NB4 (cell line): Measurements from ENCODE around the gene UNC5A.

ENCODE experiments used
- DNase-seq: peaks from one replicate; pipeline ENCODE4 v3.0.0; 2010; ENCODE audit warnings: low read depth
- H3K4me3 ChIP-seq: one replicate; pipeline ENCODE4 v1.5.1; 2011; ENCODE audit warnings: mild to moderate bottlenecking, low read depth, low read length, moderate library complexity
- CTCF ChIP-seq: IDR thresholded peaks from one replicate; pipeline ENCODE4 v1.5.1; 2012; ENCODE audit warnings: low read depth, low read length
- MAX ChIP-seq: IDR thresholded peaks from 2 replicates; pipeline ENCODE4 v1.6.1; 2011; ENCODE audit warnings: low read depth, low read length
- MYC ChIP-seq: IDR thresholded peaks from 2 replicates; pipeline ENCODE4 v1.6.1; 2011; ENCODE audit warnings: low read depth, low read length
- POLR2A ChIP-seq: IDR thresholded peaks from 2 replicates; pipeline ENCODE4 v1.6.1; 2011; ENCODE audit warnings: mild to moderate bottlenecking; ENCODE audit not compliant: insufficient read length; ENCODE audit errors: extremely low read depth

UNC5A gene

GRCh38 chr5:176798086-176798876, 12.1 kb upstream of the UNC5A start:
- H3K4me3 ChIP-seq, result no peak overlapping the region
- no peak for DNase-seq
- TF ChIP-seq MYC, result no peak
- TF ChIP-seq MAX, result no peak
- no peak for TF ChIP-seq CTCF
- TF ChIP-seq POLR2A, result no peak

- no peak overlapping the region for H3K4me3 ChIP-seq
- no peak for TF ChIP-seq MAX
- no peak for TF ChIP-seq POLR2A
- TF ChIP-seq CTCF, result no peak
- TF ChIP-seq MYC, result no peak
- no peak for DNase-seq
Observed at GRCh38 chr5:176798949-176799348, 11.4 kb upstream of the UNC5A start.

GRCh38 chr5:176799488-176799887, 10.9 kb upstream of the UNC5A start:
- DNase-seq, result no peak
- TF ChIP-seq MAX (no peak), CTCF (no peak), POLR2A (no peak), MYC (no peak)
- no peak overlapping the region for H3K4me3 ChIP-seq

- DNase-seq, result no peak
- H3K4me3 ChIP-seq, result no peak overlapping the region
- TF ChIP-seq MYC (no peak), MAX (no peak), CTCF (no peak)
Observed at GRCh38 chr5:176800024-176800423, 10.3 kb upstream of the UNC5A start.

- no peak for DNase-seq
- TF ChIP-seq MAX (no peak), MYC (no peak), CTCF (no peak), POLR2A (no peak)
- no peak overlapping the region for H3K4me3 ChIP-seq
Observed at GRCh38 chr5:176802116-176802784, 8.1 kb upstream of the UNC5A start.
